K562 (cell line): ENCODE measurements around the gene ZNF837. TPM values are rescaled to one million over a fixed set of nuclear protein-coding genes. Genes with fewer than 3 reads are reported as not detected.

Experiments
- ATAC-seq: fragments of 200-7000 bp; cut with Tn5 transposase; 3 replicates; pipeline ENCODE4 v1.9.1; 2020; ENCODE audit warnings: moderate library complexity
- BruUV-seq: library from RNA; stranded (reverse); fragments of 400-500 nt; replicated peaks from 2 replicates; lab custom pipeline; 2021; lab: Mats Ljungman, UMichigan
- CTCF ChIA-PET: fragments of 300-600 bp; formaldehyde crosslinking; extraction: SDS; loops from one replicate; lab custom pipeline; 2021; ENCODE audit warnings: low intra/inter-chr PET ratio; lab: Yijun Ruan, JAX
- POLR2A ChIA-PET: fragments of 300-600, 350-650 bp; sonication (Branson Sonifier 250); formaldehyde crosslinking; extraction: SDS; loops from one replicate; lab custom pipeline; 2021; ENCODE audit warnings: antibody characterized with exemption, inconsistent platforms; lab: Yijun Ruan, JAX
- DNase-seq, 4 experiments: peaks; one replicate each; pipeline versions ENCODE4 v3.0.0 to v3.0.0-alpha.2; 2011 to 2018; ENCODE audit warnings: low spot score in 3 of 4, mixed read lengths in 3 of 4; ENCODE audit errors: extremely low read depth in 1 of 4
- FAIRE-seq: peaks from 2 replicates; lab custom pipeline; 2011; peaks lifted over from hg19 to GRCh38; lab: Jason Lieb, UNC
- H2AFZ ChIP-seq: 2 replicates; pipeline ENCODE4 v1.6.0; 2011; ENCODE audit warnings: low read depth, low read length, control low read depth, inconsistent platforms
- H3K27ac ChIP-seq: fragments of 200-600 bp; 3 replicates; pipeline ENCODE4 v1.8.0; 2011; ENCODE audit warnings: low read depth, mild to moderate bottlenecking, control low read depth, inconsistent platforms, low read length, moderate library complexity, mixed read lengths; ENCODE audit errors: extremely low read depth
- H3K27me3 ChIP-seq, 2 experiments: fragments of 300-600 bp in 1 of 2; 2 replicates in 1 of 2; 3 replicates in 1 of 2; pipeline versions ENCODE4 v1.6.0 to v1.8.0; 2011; ENCODE audit warnings: inconsistent platforms in 2 of 2, low read length in 2 of 2, mild to moderate bottlenecking in 1 of 2, mixed read lengths in 1 of 2, moderate library complexity in 1 of 2; ENCODE audit not compliant: control insufficient read depth in 2 of 2, insufficient read depth in 2 of 2
- H3K36me3 ChIP-seq: fragments of 300-600 bp; 3 replicates; pipeline ENCODE4 v1.8.0; 2011; ENCODE audit warnings: mild to moderate bottlenecking, low read length, inconsistent platforms; ENCODE audit not compliant: control insufficient read depth, insufficient read depth
- H3K4me1 ChIP-seq, 2 experiments: fragments of 200-600 bp in 1 of 2; replicated peaks in 1 of 2; 2 replicates in 1 of 2; 3 replicates in 1 of 2; pipeline versions ENCODE4 v1.5.1 to v1.8.0; 2011; ENCODE audit warnings: inconsistent platforms in 2 of 2, low read length in 2 of 2, mild to moderate bottlenecking in 1 of 2, mixed read lengths in 1 of 2, moderate library complexity in 1 of 2; ENCODE audit not compliant: control insufficient read depth in 2 of 2, insufficient read depth in 2 of 2
- H3K4me2 ChIP-seq: 2 replicates; pipeline ENCODE4 v1.6.1; 2011; ENCODE audit warnings: low read length, control low read depth, inconsistent platforms, mixed read lengths; ENCODE audit not compliant: insufficient read depth
- H3K4me3 ChIP-seq: fragments of 200-600 bp; sonication (generic), shearing (Covaris generic); 2 replicates; pipeline ENCODE4 v1.5.1; 2016; ENCODE audit warnings: control low read depth, inconsistent platforms
- H3K79me2 ChIP-seq: fragments of 200-600 bp; 3 replicates; pipeline ENCODE4 v1.8.0; 2011; ENCODE audit warnings: low read length, inconsistent platforms; ENCODE audit not compliant: control insufficient read depth, insufficient read depth
- H3K9ac ChIP-seq, 2 experiments: 2 replicates each; pipeline versions ENCODE4 v1.6.0 to v1.6.1; 2011; ENCODE audit warnings: low read depth in 2 of 2, low read length in 2 of 2, control low read depth in 1 of 2, inconsistent platforms in 1 of 2, mild to moderate bottlenecking in 1 of 2, mixed read lengths in 1 of 2; ENCODE audit not compliant: insufficient read depth in 1 of 2
- H3K9me1 ChIP-seq: one replicate; pipeline ENCODE4 v1.6.0; 2011; ENCODE audit warnings: inconsistent platforms, mild to moderate bottlenecking, low read length, moderate library complexity; ENCODE audit not compliant: control insufficient read depth, insufficient read depth
- H3K9me3 ChIP-seq: replicated peaks from 2 replicates; pipeline ENCODE4 v1.5.1; 2011; ENCODE audit warnings: low read depth, low read length, inconsistent platforms; ENCODE audit not compliant: control insufficient read depth, insufficient read depth
- H4K20me1 ChIP-seq: replicated peaks from 2 replicates; pipeline ENCODE4 v1.6.1; 2011; ENCODE audit warnings: low read length, inconsistent platforms, mixed read lengths; ENCODE audit not compliant: control insufficient read depth, insufficient read depth
- ATF7 ChIP-seq: fragments of 450-650 bp; IDR thresholded peaks from 2 replicates; pipeline ENCODE4 v1.7.1; 2014; ENCODE audit warnings: mild to moderate bottlenecking, moderate library complexity
- CCNT2 ChIP-seq: IDR thresholded peaks from 2 replicates; pipeline ENCODE4 v1.6.1; 2011; ENCODE audit warnings: borderline replicate concordance, low read depth, mild to moderate bottlenecking, moderate library complexity, mixed read lengths, low read length; ENCODE audit not compliant: insufficient read length; ENCODE audit errors: extremely low read depth
- CHD1 ChIP-seq: fragments of 200-600 bp; sonication (generic); IDR thresholded peaks from one replicate; pipeline ENCODE4 v1.6.1; 2012; ENCODE audit warnings: mild to moderate bottlenecking, moderate library complexity, low read length, inconsistent platforms
- CREB5 ChIP-seq: fragments of 250-450 bp; sonication (Bioruptor Pico); IDR thresholded peaks from 2 replicates; pipeline ENCODE4 v1.5.0; 2020; ENCODE audit warnings: mild to moderate bottlenecking
- EP400 ChIP-seq: fragments of 450-650 bp; IDR thresholded peaks from 2 replicates; pipeline ENCODE4 v1.6.1; 2017; ENCODE audit warnings: antibody characterized with exemption, mild to moderate bottlenecking, moderate library complexity
- FOXM1 ChIP-seq, 2 experiments: fragments of 450-650 bp in 1 of 2; sonication (generic) in 1 of 2; formaldehyde crosslinking in 1 of 2; IDR thresholded peaks; 2 replicates each; pipeline versions ENCODE4 v1.6.1 to v1.9.0; 2017 to 2022; ENCODE audit warnings: low read depth in 2 of 2, mild to moderate bottlenecking in 2 of 2, missing genetic modification reagents in 1 of 2, moderate library complexity in 1 of 2
- POLR2A ChIP-seq: fragments of 450-650 bp; conservative IDR thresholded peaks from 2 replicates; pipeline ENCODE4 v1.6.1; 2016
- SNIP1 ChIP-seq: fragments of 450-650 bp; IDR thresholded peaks from 2 replicates; pipeline ENCODE4 v1.7.1; 2017; ENCODE audit warnings: low read depth, mild to moderate bottlenecking
- VEZF1 ChIP-seq: fragments of 200-800 bp; sonication (Bioruptor generic); IDR thresholded peaks from 2 replicates; pipeline ENCODE4 v1.6.1; 2017; ENCODE audit warnings: missing genetic modification characterization, missing compliant biosample characterization
- WHSC1 ChIP-seq: IDR thresholded peaks from one replicate; pipeline ENCODE4 v1.6.1; 2012; ENCODE audit warnings: low read length, control low read depth, inconsistent platforms
- ZBTB34 ChIP-seq: fragments of 250-450 bp; sonication (Bioruptor Pico); IDR thresholded peaks from 2 replicates; pipeline ENCODE4 v1.8.0; 2021; ENCODE audit warnings: mild to moderate bottlenecking, moderate library complexity
- ZFP36 ChIP-seq: fragments of 150-350 bp; IDR thresholded peaks from 2 replicates; pipeline ENCODE4 v1.6.1; 2018; ENCODE audit warnings: low read length, low read depth; ENCODE audit not compliant: partially characterized antibody
- ZNF24 ChIP-seq: fragments of 450-650 bp; IDR thresholded peaks from 2 replicates; pipeline ENCODE4 v1.6.1; 2016
- ZNF740 ChIP-seq, 3 experiments: fragments of 200-800 bp in 1 of 3; sonication (Bioruptor generic) in 1 of 3; sonication (generic) in 1 of 3; formaldehyde crosslinking in 1 of 3; IDR thresholded peaks; 2 replicates each; pipeline versions ENCODE4 v1.6.1 to v1.8.0; 2016 to 2022; ENCODE audit warnings: mild to moderate bottlenecking in 2 of 3, missing compliant biosample characterization in 2 of 3, missing genetic modification characterization in 2 of 3, missing genetic modification reagents in 1 of 3
- ZSCAN32 ChIP-seq: fragments of 450-650 bp; formaldehyde crosslinking; IDR thresholded peaks from 2 replicates; pipeline ENCODE4 v1.4.0; 2020; ENCODE audit warnings: mild to moderate bottlenecking, moderate library complexity
- WGBS: fragments of 100-300 bp; shearing (Covaris generic); methylation state at CpG from one replicate; pipeline ENCODE4 v1.1.6; 2016; ENCODE audit warnings: low coverage, mixed read lengths; ENCODE audit not compliant: insufficient coverage; ENCODE audit errors: missing lambda C conversion rate; 5-methylcytosine and 5-hydroxymethylcytosine counted together
- in situ Hi-C: fragments of 300-500 bp; cut with MboI; formaldehyde crosslinking; loops from 4 replicates; pipeline ENCODE4 v1.15.0; 2018; ENCODE audit warnings: inconsistent platforms, mixed read lengths
- intact Hi-C: fragments of 100-400 bp; cut with micrococcal nuclease; formaldehyde crosslinking; loops from 2 replicates; pipeline ENCODE4 v1.14.2; 2022
- polyA plus RNA-seq, 8 experiments: library from polyadenylated mRNA; depleted of rRNA in 4 of 8; stranded (reverse) in 5 of 8; unstranded in 3 of 8; fragments of >200 nt; fragmentation: Nextera tagmentation in 2 of 8; fragmentation: Illumina TruSeq in 1 of 8; extraction: Ambion mirVana in 2 of 8; extraction: Trizol in 1 of 8; gene quantifications; 2 replicates each; pipeline versions ENCODE4 v1.2.1 to v1.2.3, GENCODE V29; 2011 to 2014; ENCODE audit warnings: inconsistent platforms in 1 of 8, missing spikeins in 1 of 8
- total RNA-seq, 7 experiments: library from RNA; depleted of rRNA in 6 of 7; stranded (reverse); fragments of >200 nt in 6 of 7; fragmentation: Illumina TruSeq in 2 of 7; extraction: Trizol in 2 of 7; gene quantifications; 2 replicates each; pipeline versions ENCODE4 v1.2.1 to v1.2.3, GENCODE V29; 2011 to 2021; ENCODE audit warnings: low replicate concordance in 1 of 7

Gene ZNF837
- total and polyA plus RNA-seq, 9 of the 15 experiments (the other 6 are each of a cell fraction or from before 2014, with no cell fraction given) = 0.11 to 2.1 (median 0.57) TPM; not detected in 4

GRCh38 chr19:58318297-58318696 lies 62.5 kb downstream of the ZNF837 start:
- Histone ChIP-seq H3K9me3 (0 out of 2 replicates have a peak, but pooled peaks cover 1% of the 10 kb centered on the region), H3K79me2 (no peaks in the 10 kb centered on the region), H3K36me3 (peaks cover 21% of the 10 kb centered on the region; the same call in 2 of the 3 replicates), H3K4me1 (no peaks in the 10 kb centered on the region; a peak in 1 of 5 replicates), H3K9ac (no peak overlapping the region), H3K9me1 (no peaks in the 10 kb centered on the region), H3K4me2 (no peak overlapping the region), H3K27me3 (no peaks in the 10 kb centered on the region), H2AFZ (no peak overlapping the region), H3K4me3 (no peak overlapping the region), H3K27ac (no peak overlapping the region), H4K20me1 (no peaks in the 10 kb centered on the region)
- in situ Hi-C loops (no loop called here), intact Hi-C loops (no loop called here)
- ChIA-PET CTCF (no interaction called here), POLR2A (interaction anchor here (2.8 to 3.9 kb wide), 3 partner anchors 9 to 13 kb away, joined by 9 to 27 read pairs (median 15); partner anchors contain the start of genes ERVK3-1 and ZSCAN22)
- FAIRE-seq (no peak), ATAC-seq (no peak), DNase-seq (no peak)
- no TSS peak for BruUV-seq
- WGBS = 23% methylated on average over 4 of the region's 4 CpGs
- no peak for TF ChIP-seq CCNT2
- no peak for TF ChIP-seq FOXM1 (IDR thresholded peaks at IDR 0.05; ENCODE audit: low read depth)
- TF ChIP-seq FOXM1 (CRISPR knock-in tag; IDR thresholded peaks at IDR 0.05; ENCODE audit: low read depth) = no peak
- no peak for TF ChIP-seq EP400
- no peak for TF ChIP-seq SNIP1
- no peak for TF ChIP-seq ZNF740 (CRISPR knock-in tag; IDR thresholded peaks at IDR 0.05)
- no peak for TF ChIP-seq ZNF740 (tag; IDR thresholded peaks at IDR 0.05)
- no peak for TF ChIP-seq POLR2A
- TF ChIP-seq ATF7 = no peak
- TF ChIP-seq ZSCAN32 = no peak
- TF ChIP-seq WHSC1 = no peak
- no peak for TF ChIP-seq ZFP36
- TF ChIP-seq CHD1 = no peak
- no peak for TF ChIP-seq CREB5 (CRISPR knock-in tag)
- TF ChIP-seq VEZF1 (CRISPR knock-in tag) = no peak
- no peak for TF ChIP-seq ZBTB34 (CRISPR knock-in tag)
- TF ChIP-seq ZNF24 = no peak
